Gastrocnemius medialis (tissue), 4 donors: ENCODE data around the gene ANKMY1. TPM values are rescaled to one million over a fixed set of nuclear protein-coding genes. Genes with fewer than 3 reads are reported as not detected.
"Not testable (repeated sequence)": the region's sequence is repeated elsewhere in the genome, so short reads cannot be mapped to it uniquely, and the experiment has no call there.

ENCODE experiments used
- ATAC-seq, 2 donors: fragments of 150-250 bp; one replicate each; pipeline ENCODE4 v1.9.1; 2016
- DNase-seq, 2 donors: peaks; one replicate each; pipeline ENCODE4 v3.0.0-alpha.2; 2019
- H3K27ac ChIP-seq, 4 donors: fragments of 200-600 bp; sonication (generic); 1 replicate in 1 of 4; 2 replicates in 3 of 4; pipeline ENCODE4 v1.5.1; 2016 to 2018; ENCODE audit warnings: mild to moderate bottlenecking in 2 of 4, moderate library complexity in 1 of 4
- H3K27me3 ChIP-seq, 3 donors: fragments of 200-600 bp; sonication (generic) in 2 of 3; 1 replicate in 1 of 3; 2 replicates in 2 of 3; pipeline versions ENCODE4 v1.5.1 to v1.6.0; 2016 to 2019; ENCODE audit warnings: mild to moderate bottlenecking in 1 of 3, moderate library complexity in 1 of 3
- H3K36me3 ChIP-seq, 2 donors: fragments of 200-600 bp; sonication (generic) in 1 of 2; one replicate each; pipeline ENCODE4 v1.5.1; 2017 to 2018
- H3K4me1 ChIP-seq, 2 donors: fragments of 200-600 bp; sonication (generic) in 1 of 2; one replicate each; pipeline ENCODE4 v1.5.1; 2016 to 2017; ENCODE audit warnings: mild to moderate bottlenecking in 2 of 2
- H3K4me3 ChIP-seq, 4 donors: fragments of 200-600 bp; sonication (generic) in 3 of 4; 1 replicate in 1 of 4; 2 replicates in 3 of 4; pipeline ENCODE4 v1.5.1; 2016 to 2019; ENCODE audit warnings: mild to moderate bottlenecking in 2 of 4
- H3K9me3 ChIP-seq, 3 donors: fragments of 200-600 bp; sonication (generic) in 2 of 3; 1 replicate in 1 of 3; 2 replicates in 2 of 3; pipeline ENCODE4 v1.5.1; 2016 to 2019
- POLR2A ChIP-seq, 2 donors: fragments of 450-650 bp; IDR thresholded peaks; one replicate each; pipeline ENCODE4 v1.6.1; 2017; ENCODE audit warnings: antibody characterized with exemption in 2 of 2, mild to moderate bottlenecking in 2 of 2, moderate library complexity in 2 of 2
- in situ Hi-C, 4 donors: fragments of 200-750 bp; cut with MboI; loops; one replicate each; pipeline versions ENCODE4 v1.15.0 to v1.8.0; 2017; ENCODE audit warnings: low sequenced_read_pairs in 4 of 4
- intact Hi-C: fragments of 100-400 bp; cut with DNase I; formaldehyde crosslinking; loops from one replicate; pipeline ENCODE4 v1.15.1; 2023; ENCODE audit warnings: low total_unique reads
- total RNA-seq, 4 donors: library from RNA; depleted of rRNA; stranded (reverse); fragments of >200 nt; gene quantifications; one replicate each; pipeline versions ENCODE4 v1.1.0 to v1.2.3, GENCODE V29; 2016
- TF ChIP-seq, protein P1 (sequence below), 5 experiments: fragments of 450-650 bp in 3 of 5; fragments of 200-600 bp in 2 of 5; sonication (generic) in 2 of 5; IDR thresholded peaks in 4 of 5; conservative IDR thresholded peaks in 1 of 5; 1 replicate in 4 of 5; 2 replicates in 1 of 5; pipeline ENCODE4 v1.5.1; 2016 to 2019; ENCODE audit warnings: antibody characterized with exemption in 5 of 5, mild to moderate bottlenecking in 3 of 5, moderate library complexity in 3 of 5

ANKMY1 gene
- total RNA-seq, 4 donors from 2014 or later: 3.3 to 9.0 (median 5.6) TPM

DNA sequence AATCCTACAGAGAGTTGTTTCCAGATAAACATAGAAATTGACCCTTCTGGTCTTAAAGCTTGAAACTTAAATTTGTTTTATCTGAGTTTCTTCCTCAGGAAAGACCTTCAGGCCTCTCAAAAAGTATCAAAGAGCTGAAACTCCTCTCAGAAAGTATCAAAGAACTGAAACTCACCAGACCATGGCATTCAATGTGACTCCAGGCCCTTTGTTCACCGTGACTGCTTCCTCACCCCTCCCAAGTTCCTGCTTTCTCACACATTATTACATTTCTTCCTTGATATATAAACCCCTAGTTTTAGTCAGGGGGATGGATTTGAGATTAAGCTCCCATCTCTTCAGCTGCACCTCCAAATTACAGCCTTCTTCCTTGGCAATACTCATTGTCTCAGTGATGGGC, 6.0 kb downstream of the ANKMY1 start:
- H3K9me3 ChIP-seq: no peaks in the 10 kb centered on the region
- H3K4me1 ChIP-seq: no peaks in the 10 kb centered on the region
- DNase-seq (no peak), ATAC-seq (no peak)
- H3K27me3 ChIP-seq: no peaks in the 10 kb centered on the region
- H3K36me3 ChIP-seq: no peaks in the 10 kb centered on the region
- intact Hi-C loops: no loop called here
- H3K4me3 ChIP-seq: no peak overlapping the region
- H3K27ac ChIP-seq: no peak overlapping the region
- in situ Hi-C loops: no loop called here
- TF ChIP-seq POLR2A (IDR thresholded peaks at IDR 0.05): no peak
- TF ChIP-seq, protein P1, sequence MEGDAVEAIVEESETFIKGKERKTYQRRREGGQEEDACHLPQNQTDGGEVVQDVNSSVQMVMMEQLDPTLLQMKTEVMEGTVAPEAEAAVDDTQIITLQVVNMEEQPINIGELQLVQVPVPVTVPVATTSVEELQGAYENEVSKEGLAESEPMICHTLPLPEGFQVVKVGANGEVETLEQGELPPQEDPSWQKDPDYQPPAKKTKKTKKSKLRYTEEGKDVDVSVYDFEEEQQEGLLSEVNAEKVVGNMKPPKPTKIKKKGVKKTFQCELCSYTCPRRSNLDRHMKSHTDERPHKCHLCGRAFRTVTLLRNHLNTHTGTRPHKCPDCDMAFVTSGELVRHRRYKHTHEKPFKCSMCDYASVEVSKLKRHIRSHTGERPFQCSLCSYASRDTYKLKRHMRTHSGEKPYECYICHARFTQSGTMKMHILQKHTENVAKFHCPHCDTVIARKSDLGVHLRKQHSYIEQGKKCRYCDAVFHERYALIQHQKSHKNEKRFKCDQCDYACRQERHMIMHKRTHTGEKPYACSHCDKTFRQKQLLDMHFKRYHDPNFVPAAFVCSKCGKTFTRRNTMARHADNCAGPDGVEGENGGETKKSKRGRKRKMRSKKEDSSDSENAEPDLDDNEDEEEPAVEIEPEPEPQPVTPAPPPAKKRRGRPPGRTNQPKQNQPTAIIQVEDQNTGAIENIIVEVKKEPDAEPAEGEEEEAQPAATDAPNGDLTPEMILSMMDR (IDR thresholded peaks at IDR 0.05 in 4 of 5, conservative IDR thresholded peaks at IDR 0.05 in 1 of 5): no peak

DNA sequence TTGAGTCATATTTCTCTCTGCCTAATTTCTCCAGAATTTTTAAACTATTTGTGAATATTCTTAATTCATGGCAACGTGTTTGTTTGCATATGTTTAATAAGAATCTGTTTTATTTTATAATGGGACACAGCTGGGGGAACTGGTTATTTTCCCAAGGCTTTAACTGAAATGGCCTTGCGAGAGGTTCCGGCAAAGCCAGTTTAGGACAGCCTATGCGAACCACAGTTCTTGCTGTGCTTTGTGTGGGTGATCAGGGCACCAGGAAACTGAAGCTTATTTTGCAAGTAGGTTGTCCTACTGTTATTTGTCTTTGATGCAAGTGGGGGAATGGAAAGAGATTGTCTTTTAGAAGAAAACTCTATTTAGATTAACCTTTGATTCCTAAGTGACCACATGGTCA, 6.5 kb downstream of the ANKMY1 start:
- H3K9me3 ChIP-seq: no peaks in the 10 kb centered on the region
- no peak overlapping the region for H3K27ac ChIP-seq
- no peaks in the 10 kb centered on the region for H3K4me1 ChIP-seq
- no peak overlapping the region for H3K4me3 ChIP-seq
- H3K27me3 ChIP-seq: no peaks in the 10 kb centered on the region
- intact Hi-C loops (no loop called here), in situ Hi-C loops (no loop called here)
- no peak for TF ChIP-seq POLR2A (IDR thresholded peaks at IDR 0.05)
- TF ChIP-seq, protein P1 (IDR thresholded peaks at IDR 0.05 in 4 of 5, conservative IDR thresholded peaks at IDR 0.05 in 1 of 5): no peak
- DNase-seq: no peak
- no peak for ATAC-seq
- H3K36me3 ChIP-seq: no peaks in the 10 kb centered on the region

DNA sequence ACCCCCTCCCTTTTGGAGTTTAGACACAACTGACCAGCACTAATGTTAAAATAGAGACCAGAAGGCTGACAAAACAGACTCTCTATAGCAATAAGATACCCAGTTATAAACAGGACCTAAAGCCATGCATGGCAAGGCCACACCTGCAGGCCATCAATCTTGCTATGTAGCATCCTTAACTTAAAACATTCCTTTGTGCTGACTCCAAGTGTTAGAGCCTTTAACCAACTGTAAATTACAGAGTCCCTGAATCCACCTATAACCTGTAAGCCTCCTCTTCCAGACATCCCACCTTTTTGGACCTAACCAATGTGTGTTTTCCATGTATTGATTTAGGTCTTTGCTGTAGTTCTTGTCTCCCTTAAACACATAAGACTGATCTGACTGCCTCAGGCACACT, 17.9 kb downstream of the ANKMY1 start:
- H3K36me3 ChIP-seq: peaks cover 0 to 15% of the 10 kb centered on the region in 2 donors
- in situ Hi-C loops: no loop called here
- intact Hi-C loops: no loop called here

DNA sequence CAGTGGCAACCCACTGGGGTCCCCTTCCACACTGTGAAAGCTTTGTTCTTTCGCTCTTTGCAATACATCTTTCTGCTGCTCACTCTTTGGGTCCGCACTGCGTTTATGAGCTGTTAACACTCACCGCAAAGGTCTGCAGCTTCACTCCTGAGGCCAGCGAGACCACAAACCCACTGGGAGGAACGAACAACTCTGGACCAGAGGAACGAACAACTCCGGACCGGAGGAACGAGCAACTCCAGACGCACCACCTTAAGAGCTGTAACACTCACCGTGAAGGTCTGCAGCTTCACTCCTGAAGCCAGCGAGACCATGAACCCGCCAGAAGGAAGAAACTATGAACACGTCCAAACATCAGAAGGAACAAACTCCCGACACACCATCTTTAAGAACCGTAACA, 18.7 kb downstream of the ANKMY1 start:
- peaks cover 0 to 15% of the 10 kb centered on the region in 2 donors for H3K36me3 ChIP-seq
- H3K27ac ChIP-seq, DNase-seq, intact Hi-C loops, ATAC-seq, H3K4me3 ChIP-seq, H3K9me3 ChIP-seq, H3K4me1 ChIP-seq, H3K27me3 ChIP-seq, in situ Hi-C loops: not testable (repeated sequence)

More for the DNA sequence above, 17.9 kb downstream of the ANKMY1 start:
- Histone ChIP-seq H3K27ac (no peak overlapping the region), H3K4me1 (no peaks in the 10 kb centered on the region), H3K4me3 (no peak overlapping the region), H3K9me3 (no peaks in the 10 kb centered on the region), H3K27me3 (no peaks in the 10 kb centered on the region)
- no peak for TF ChIP-seq POLR2A (IDR thresholded peaks at IDR 0.05)
- TF ChIP-seq, protein P1 (IDR thresholded peaks at IDR 0.05 in 4 of 5, conservative IDR thresholded peaks at IDR 0.05 in 1 of 5): no peak
- DNase-seq: no peak
- ATAC-seq: no peak

DNA sequence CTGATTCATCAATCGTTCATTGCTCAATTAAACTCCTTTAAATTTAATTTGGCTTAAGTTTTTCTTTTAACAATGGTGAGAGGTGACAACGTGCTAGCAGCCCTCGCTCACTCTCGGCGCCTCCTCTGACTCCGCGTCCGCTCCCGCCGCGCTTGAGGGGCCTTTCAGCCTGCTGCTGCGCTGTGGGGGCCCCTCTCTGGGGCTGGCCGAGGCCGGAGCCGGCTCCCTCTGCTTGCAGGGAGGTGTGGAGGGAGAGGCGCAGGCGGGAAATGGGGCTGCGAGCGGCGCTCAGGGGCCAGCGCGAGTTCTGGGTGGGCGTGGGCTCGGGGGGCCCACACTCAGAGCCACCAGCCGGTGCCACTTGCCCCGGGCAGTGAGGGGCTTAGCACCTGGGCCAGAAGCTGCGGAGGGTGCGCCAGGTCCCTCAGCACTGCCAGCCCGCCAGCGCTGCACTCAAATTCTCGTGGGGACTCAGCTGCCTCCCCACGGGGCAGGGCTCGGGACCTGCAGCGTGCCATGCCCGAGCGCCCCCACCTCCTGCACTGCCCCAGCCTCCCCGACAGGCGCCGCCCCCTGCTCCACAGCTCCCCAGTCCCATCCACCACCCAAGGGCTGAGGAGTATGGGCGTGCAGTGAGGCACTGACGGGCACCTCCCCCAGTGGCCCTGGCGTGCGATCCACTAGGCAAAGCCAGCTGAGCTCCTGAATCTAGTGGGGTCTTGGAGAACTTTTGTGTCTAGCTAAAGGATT, 19.6 kb downstream of the ANKMY1 start:
- TF ChIP-seq, protein P1 (IDR thresholded peaks at IDR 0.05 in 4 of 5, conservative IDR thresholded peaks at IDR 0.05 in 1 of 5): no peak
- no peak for TF ChIP-seq POLR2A (IDR thresholded peaks at IDR 0.05)
- DNase-seq (no peak), ATAC-seq (no peak)
- in situ Hi-C loops (no loop called here), intact Hi-C loops (no loop called here)
- Histone ChIP-seq H3K4me1 (no peaks in the 10 kb centered on the region), H3K4me3 (no peak overlapping the region), H3K27me3 (no peaks in the 10 kb centered on the region), H3K36me3 (peaks cover 0 to 15% of the 10 kb centered on the region in 2 donors), H3K27ac (no peak overlapping the region), H3K9me3 (no peaks in the 10 kb centered on the region)
